Kidney epithelial cell (primary cell): ENCODE results near the gene C2orf15. TPM values are rescaled to one million over a fixed set of nuclear protein-coding genes. Genes with fewer than 3 reads are reported as not detected.
"Not testable (repeated sequence)": the region's sequence is repeated elsewhere in the genome, so short reads cannot be mapped to it uniquely, and the experiment has no call there.

Source experiments
- DNase-seq: peaks from one replicate; pipeline ENCODE4 v3.0.0-alpha.2; 2010; ENCODE audit warnings: low read depth
- H3K27me3 ChIP-seq: 2 replicates; pipeline ENCODE4 v1.6.0; 2011; ENCODE audit warnings: low read length; ENCODE audit not compliant: control insufficient read depth, insufficient read depth
- H3K36me3 ChIP-seq: 2 replicates; pipeline ENCODE4 v1.5.1; 2011; ENCODE audit warnings: low read length; ENCODE audit not compliant: control insufficient read depth, insufficient read depth
- H3K4me3 ChIP-seq: 2 replicates; pipeline ENCODE4 v1.5.1; 2011; ENCODE audit warnings: low read depth, mild to moderate bottlenecking, control low read depth, low read length
- CTCF ChIP-seq: IDR thresholded peaks from 2 replicates; pipeline ENCODE4 v1.5.1; 2011; ENCODE audit warnings: mild to moderate bottlenecking, moderate library complexity, low read length, control low read depth, inconsistent platforms; ENCODE audit not compliant: insufficient read depth, poor library complexity, severe bottlenecking
- total RNA-seq: library from RNA; depleted of rRNA; stranded (reverse); fragments of >200 nt; gene quantifications from 2 replicates; pipeline ENCODE4 v1.2.3, GENCODE V29; 2015

C2orf15 gene
- total RNA-seq, 1 donor from 2014 or later: 6.7 TPM

DNA sequence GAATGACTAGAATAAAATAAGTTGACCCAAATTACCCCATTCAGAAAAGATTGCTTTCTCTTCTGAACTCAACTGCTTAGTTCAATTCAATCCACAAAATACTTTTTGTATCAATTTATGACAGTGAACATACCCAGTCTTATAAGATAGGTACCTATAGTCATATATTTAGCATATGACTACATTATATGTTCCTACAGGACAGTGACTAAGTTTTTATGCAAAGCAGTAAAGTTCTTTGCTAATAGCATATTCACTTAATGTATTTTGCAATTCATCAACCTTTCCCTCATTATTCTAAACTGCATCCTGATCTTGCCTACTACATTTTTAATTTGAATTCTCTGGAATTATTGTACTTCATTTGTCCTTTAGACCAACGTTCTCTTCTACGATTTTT, 30.3 kb upstream of the C2orf15 start:
- no peak for DNase-seq
- TF ChIP-seq CTCF: no peak
- Histone ChIP-seq H3K36me3 (no peaks in the 10 kb centered on the region), H3K4me3 (no peak overlapping the region), H3K27me3 (no peaks in the 10 kb centered on the region)

GRCh38 chr2:99111945-99112344, 29.6 kb upstream of the C2orf15 start:
- Histone ChIP-seq H3K4me3 (no peak overlapping the region), H3K27me3 (no peaks in the 10 kb centered on the region), H3K36me3 (no peaks in the 10 kb centered on the region)
- no peak for TF ChIP-seq CTCF
- no peak for DNase-seq

DNA sequence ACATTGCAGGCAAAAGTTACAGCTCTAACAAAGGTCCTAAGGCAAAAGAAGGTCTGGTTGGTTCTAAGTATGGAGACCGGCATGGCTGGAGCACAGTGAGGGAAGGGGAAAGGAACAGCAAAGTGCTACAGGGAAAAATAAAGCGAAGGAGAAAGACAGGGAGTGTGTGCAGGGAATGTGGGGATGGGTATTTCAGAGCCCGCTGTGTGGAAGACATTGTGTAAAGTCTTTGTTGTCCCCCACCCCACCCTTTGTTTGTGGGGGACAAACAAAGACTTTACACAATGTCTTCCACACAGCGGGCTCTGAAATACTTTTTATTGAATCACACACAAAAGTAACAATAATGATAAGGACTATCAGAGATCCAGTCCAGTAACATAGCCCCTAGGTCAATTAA, 28.9 kb upstream of the C2orf15 start:
- TF ChIP-seq CTCF: no peak
- DNase-seq: no peak
- Histone ChIP-seq H3K27me3 (no peaks in the 10 kb centered on the region), H3K36me3 (no peaks in the 10 kb centered on the region), H3K4me3 (no peak overlapping the region)

GRCh38 chr2:99127981-99128380, 13.5 kb upstream of the C2orf15 start:
- Histone ChIP-seq H3K36me3 (peaks cover 1% of the 10 kb centered on the region), H3K4me3 (no peak overlapping the region), H3K27me3 (no peaks in the 10 kb centered on the region)
- DNase-seq: no peak
- no peak for TF ChIP-seq CTCF

DNA sequence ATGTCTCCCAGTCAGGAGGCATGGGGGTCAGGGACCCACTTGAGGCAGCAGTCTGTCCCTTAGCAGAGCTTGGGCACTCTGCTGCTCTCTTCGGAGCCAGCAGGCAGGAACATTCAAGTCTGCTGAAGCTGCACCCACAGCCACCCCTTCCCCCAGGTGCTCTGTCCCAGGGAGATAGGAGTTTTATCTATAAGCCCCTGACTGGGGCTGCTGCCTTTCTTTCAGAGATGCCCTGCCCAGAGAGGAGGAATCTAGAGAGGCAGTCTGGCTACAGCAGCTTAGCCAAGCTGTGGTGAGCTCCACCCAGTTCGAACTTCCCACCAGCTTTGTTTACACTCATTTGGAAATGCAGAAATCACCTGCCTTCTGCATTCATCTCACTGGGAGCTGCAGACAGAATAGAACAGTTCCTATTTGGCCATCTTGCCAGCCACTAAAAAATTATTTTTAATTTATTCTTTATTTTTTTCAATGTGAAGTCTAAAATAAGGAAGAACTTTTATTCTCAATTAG, 6.4 kb upstream of the C2orf15 start:
- not testable (repeated sequence) for H3K4me3 ChIP-seq, H3K36me3 ChIP-seq, DNase-seq, H3K27me3 ChIP-seq

- no peak for TF ChIP-seq CTCF
- DNase-seq: no peak
- H3K4me3 ChIP-seq: no peak overlapping the region
- H3K27me3 ChIP-seq: no peaks in the 10 kb centered on the region
- H3K36me3 ChIP-seq: no peaks in the 10 kb centered on the region
These were observed 2.5 kb upstream of the C2orf15 start for GRCh38 chr2:99139003-99139402.
